HG02970 (cell line): ENCODE measurements around the gene SH3GL2.

Experiments
- ATAC-seq: cut with Tn5 transposase; IDR thresholded peaks from one replicate; pipeline ENCODE4 v1.9.1; 2021; ENCODE audit warnings: mild to moderate bottlenecking, moderate library complexity, moderate number of reproducible peaks; ENCODE audit not compliant: unreplicated experiment, low FRiP score

Gene SH3GL2

GRCh38 chr9:17653947-17654465 is 75.1 kb downstream of the SH3GL2 start:
- ATAC-seq, result no peak

GRCh38 chr9:17656889-17657288 is 78.0 kb downstream of the SH3GL2 start:
- no peak for ATAC-seq

DNA sequence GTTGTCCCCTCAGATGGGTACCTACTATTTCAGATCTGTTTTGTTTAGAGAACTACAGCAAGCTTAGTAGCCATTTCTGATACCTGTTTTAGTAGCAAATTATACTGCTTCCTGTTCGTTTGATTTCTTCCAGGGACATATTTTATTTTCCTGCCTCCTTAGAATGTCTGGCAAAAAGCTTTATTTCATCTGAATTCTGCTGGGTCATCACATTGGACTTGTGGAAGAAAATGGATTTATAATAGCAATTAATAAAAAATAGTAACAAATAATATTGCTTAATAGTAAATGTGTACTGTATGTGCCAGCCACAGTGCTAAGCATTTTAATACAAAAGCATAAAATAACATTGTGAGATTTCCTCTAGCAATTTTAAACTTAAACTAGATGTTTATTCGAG is 79.4 kb downstream of the SH3GL2 start:
- ATAC-seq, result no peak

- no peak for ATAC-seq
Observed at GRCh38 chr9:17660158-17660557, 81.3 kb downstream of the SH3GL2 start.

DNA sequence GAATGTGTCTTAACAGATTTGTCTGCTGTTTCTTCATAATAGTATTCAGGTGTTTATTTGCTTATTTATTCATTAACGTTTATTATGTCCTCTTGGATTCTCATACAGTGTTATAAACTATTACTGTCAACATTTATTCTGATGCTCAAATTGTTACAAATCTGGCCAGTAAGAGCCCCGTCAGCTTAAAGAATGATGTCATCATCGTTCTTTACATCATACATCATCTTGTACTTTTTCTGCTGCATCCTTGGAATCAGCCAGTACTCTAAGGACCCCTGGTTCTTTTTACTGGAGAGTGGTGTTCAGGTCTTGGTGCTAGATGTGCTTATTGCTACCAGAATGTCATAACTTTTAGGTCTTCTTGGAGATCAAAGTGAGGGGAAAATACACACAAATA is 86.6 kb downstream of the SH3GL2 start:
- ATAC-seq, result no peak

- no peak for ATAC-seq
Observed at GRCh38 chr9:17669206-17669605, 90.3 kb downstream of the SH3GL2 start.

DNA sequence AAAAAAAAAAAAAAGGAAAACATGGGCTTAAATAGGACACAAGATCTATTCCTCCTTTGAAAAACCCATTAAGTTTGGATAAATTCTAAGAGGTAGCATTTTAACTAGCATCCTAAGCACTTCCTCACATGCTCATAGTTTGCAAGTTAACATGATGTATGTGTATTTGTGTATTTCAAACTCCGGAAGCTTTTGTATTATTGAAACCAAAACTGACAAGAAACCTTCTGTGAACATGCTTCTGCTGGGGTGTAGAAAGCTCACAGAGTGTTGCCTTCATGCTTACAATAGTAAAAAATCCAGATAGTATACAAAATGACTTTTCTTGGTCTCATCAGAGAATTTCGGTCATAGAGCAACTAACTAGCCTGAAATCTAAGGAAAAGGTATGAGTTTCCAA is 103.8 kb downstream of the SH3GL2 start:
- ATAC-seq, result no peak

DNA sequence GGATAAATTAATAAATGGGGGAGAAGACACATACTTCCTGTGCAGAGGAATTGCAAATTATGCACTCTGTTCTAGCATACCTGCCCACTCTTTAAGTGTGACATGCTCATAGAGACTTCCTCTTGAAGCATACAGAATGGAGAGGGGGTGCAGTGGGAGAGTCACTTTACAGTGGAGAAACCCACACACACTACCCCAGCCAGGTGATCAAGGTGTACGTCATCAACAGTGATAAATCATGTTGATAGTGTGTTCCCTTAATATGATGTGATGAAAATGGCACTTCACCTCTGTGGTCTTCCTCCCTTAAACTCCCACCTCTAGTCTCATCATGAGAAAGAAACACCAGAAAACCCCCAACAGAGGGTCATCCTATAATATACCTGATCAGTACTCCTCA is 110.0 kb downstream of the SH3GL2 start:
- no peak for ATAC-seq

DNA sequence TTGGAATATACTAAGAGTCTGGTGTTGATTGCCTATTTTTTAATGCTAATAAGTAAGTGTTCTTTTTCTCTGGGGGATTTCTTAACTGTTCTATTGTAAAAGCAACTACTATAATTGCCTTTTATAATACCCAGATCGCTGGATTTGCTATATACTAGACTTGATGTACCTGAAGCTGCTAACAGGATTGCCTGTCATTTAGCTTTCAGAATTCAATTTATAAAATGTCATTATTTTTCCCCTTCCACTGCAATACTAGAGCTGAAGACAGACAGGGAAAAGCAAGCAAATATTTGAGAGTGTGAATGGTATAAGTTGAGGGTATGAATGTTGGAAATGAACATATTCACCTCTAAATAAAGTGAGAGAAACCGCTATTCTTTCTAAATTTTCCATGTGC is 115.5 kb downstream of the SH3GL2 start:
- no peak for ATAC-seq

DNA sequence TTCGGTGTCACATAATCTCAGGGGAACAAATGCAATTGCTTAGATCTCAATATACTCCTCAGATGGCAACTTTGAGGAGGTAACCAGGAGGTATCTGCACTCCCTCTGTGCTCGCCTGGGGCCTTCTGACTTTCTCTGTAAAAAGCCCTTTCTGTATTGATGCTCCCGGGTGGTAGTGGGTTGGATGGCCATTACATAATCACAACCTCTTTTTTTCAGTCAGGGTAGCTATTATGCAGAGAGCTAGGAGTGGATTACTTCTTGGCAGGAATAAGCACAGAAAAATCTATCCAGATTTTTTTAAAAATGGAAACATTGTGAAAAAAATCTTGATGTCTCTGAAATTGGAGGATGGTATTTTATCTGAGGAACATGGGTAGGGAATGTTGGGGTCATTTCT is 116.6 kb downstream of the SH3GL2 start:
- no peak for ATAC-seq

GRCh38 chr9:17699615-17700330 is 120.9 kb downstream of the SH3GL2 start:
- ATAC-seq, result no peak

- ATAC-seq, result no peak
Observed at GRCh38 chr9:17706347-17706746, 127.5 kb downstream of the SH3GL2 start.

- no peak for ATAC-seq
Observed at GRCh38 chr9:17719053-17719452, 140.2 kb downstream of the SH3GL2 start.

GRCh38 chr9:17721954-17722353 is 143.1 kb downstream of the SH3GL2 start:
- no peak for ATAC-seq

DNA sequence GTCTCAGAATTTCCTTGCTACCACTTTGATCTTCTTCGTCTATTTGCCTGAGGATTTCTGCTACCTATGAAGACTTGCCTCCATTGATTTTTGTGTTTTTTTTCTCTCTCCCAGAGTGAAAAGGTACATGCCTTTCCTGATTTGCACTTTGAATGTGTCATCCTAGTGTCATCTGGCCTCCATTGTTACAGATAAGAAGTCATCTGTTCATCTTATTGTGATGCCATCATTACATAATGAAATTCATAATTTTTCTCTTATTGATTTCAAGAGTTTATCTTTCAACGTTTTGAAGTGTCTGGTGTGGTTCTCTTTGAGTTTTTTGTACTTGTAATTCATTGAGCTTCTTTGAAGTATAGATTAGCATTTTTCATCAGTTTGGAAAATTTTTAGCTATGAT is 144.8 kb downstream of the SH3GL2 start:
- ATAC-seq, result no peak

DNA sequence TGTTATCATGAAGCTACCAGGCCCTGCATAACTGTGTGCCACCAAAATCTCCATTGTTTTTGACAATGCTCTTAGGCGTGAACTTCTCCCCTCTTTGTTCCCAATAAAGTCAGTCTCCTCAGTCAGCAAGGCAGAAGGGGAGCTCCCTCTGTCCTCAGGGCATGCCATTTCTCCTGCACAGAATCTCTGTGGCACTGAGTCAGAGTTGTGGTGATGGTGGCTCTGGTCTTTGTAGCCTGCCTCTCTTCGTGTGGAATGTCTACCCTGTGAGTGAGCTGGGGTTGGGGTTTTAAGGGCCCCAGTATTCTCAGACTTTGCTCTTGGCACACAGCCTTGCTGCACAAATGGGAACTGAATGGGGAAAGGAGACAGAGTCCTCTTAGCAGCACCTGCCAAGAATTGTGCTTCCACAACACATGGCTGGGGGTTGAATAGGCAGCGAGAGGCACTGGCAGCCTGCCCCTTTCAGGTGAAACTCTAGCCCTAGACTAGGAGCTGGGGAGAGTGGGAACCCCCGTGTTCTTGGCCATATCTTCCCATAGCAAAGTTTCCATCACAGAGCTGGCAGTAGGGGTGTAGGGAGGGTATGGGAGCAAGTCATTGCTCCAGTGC is 146.6 kb downstream of the SH3GL2 start:
- ATAC-seq, result no peak

DNA sequence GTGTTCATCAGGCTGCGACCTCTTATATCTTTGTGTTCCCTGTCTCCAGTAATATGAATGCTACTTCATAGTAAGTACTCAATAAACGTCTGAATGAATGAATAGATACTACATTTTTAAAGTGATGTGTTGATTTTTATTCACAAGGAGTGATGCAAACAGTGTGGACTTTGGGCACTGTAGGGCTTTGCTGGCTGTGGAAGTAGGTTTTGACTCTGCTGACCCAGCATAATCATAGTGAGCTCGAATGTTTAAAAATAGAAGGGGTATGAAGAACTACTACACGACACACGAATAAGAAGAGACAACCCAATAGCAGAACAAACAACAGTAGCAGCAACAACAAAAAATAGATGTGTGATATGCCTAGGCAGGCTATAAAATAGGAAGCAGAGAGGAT is 147.4 kb downstream of the SH3GL2 start:
- no peak for ATAC-seq

GRCh38 chr9:17730899-17731298 is 152.0 kb downstream of the SH3GL2 start:
- ATAC-seq, result no peak

GRCh38 chr9:17731308-17731707 is 152.4 kb downstream of the SH3GL2 start:
- ATAC-seq, result no peak

GRCh38 chr9:17734674-17735073 is 155.8 kb downstream of the SH3GL2 start:
- ATAC-seq, result no peak

DNA sequence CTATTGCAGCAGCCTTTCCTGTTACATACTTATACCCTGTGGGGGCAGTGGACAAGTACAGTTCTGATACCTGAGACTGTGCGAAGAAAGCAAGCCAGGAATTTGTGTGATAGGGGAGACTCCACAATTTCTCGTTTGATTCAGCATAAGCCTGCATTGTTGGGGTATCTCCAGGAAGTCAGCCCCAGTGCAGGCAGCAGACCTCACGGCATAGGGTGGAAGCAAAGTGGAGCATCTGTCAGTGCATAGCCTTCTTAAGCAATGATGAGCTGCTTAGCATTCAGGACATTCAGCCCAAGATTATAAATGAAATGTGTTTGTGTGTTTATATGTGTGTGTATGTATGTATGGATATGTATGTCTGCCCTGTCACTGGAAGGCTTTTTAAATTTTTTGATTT is 157.0 kb downstream of the SH3GL2 start:
- no peak for ATAC-seq

DNA sequence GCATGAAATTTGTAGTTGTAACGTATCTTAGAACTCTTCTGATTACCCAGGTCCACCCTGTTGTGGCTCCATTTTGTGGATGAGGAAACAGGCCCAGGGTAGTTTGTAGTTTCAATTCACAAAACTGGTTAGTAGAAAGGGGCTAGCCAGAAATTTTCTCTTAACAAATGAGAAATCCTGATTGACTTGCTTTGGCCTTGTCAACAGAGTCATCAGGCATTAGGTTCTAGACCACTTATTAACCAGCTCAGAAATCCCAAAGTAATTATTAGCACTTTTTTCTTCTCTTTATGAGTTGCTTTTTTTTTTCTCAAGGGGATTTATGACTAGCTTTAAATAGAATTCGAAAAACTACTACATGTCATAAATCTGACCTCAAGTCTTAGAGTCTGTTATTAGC is 160.2 kb downstream of the SH3GL2 start:
- ATAC-seq, result no peak
